ENCODE results near the gene SLIT3.

Gene SLIT3

GRCh38 chr5:169098331-169099121, 202.4 kb downstream of the SLIT3 start:
- DNase-seq = no peak

- DNase-seq = no peak
Observed at GRCh38 chr5:169097374-169098326, 203.3 kb downstream of the SLIT3 start.

GRCh38 chr5:169095976-169096375, 205.0 kb downstream of the SLIT3 start:
- no peak for DNase-seq

- no peak for DNase-seq
Observed at GRCh38 chr5:169095410-169095960, 205.5 kb downstream of the SLIT3 start.

GRCh38 chr5:169094586-169095409, 206.1 kb downstream of the SLIT3 start:
- no peak for DNase-seq

- no peak for DNase-seq
Observed at GRCh38 chr5:169091396-169091980, 209.5 kb downstream of the SLIT3 start.

GRCh38 chr5:169089343-169089742, 211.6 kb downstream of the SLIT3 start:
- DNase-seq = no peak

GRCh38 chr5:169088028-169088725, 212.8 kb downstream of the SLIT3 start:
- DNase-seq = no peak

- no peak for DNase-seq
Observed at GRCh38 chr5:169085636-169086035, 215.3 kb downstream of the SLIT3 start.

GRCh38 chr5:169085212-169085611, 215.7 kb downstream of the SLIT3 start:
- DNase-seq = no peak

- DNase-seq = no peak
Observed at GRCh38 chr5:169084775-169085174, 216.2 kb downstream of the SLIT3 start.

GRCh38 chr5:169083394-169084018, 217.4 kb downstream of the SLIT3 start:
- no peak for DNase-seq

GRCh38 chr5:169081000-169081724, 219.8 kb downstream of the SLIT3 start:
- no peak for DNase-seq

GRCh38 chr5:169080448-169080911, 220.5 kb downstream of the SLIT3 start:
- DNase-seq = no peak

GRCh38 chr5:169079697-169080096, 221.2 kb downstream of the SLIT3 start:
- DNase-seq = no peak

- DNase-seq = no peak
Observed at GRCh38 chr5:169074839-169075238, 226.1 kb downstream of the SLIT3 start.

GRCh38 chr5:169072233-169072632, 228.7 kb downstream of the SLIT3 start:
- DNase-seq = no peak

GRCh38 chr5:169070413-169070812, 230.5 kb downstream of the SLIT3 start:
- DNase-seq = no peak

GRCh38 chr5:169067751-169068173, 233.2 kb downstream of the SLIT3 start:
- DNase-seq = no peak

GRCh38 chr5:169065400-169065799, 235.5 kb downstream of the SLIT3 start:
- DNase-seq = no peak
